HepG2 (cell line): Measurements from ENCODE around the gene ATP23. TPM values are rescaled to one million over a fixed set of nuclear protein-coding genes. Genes with fewer than 3 reads are reported as not detected.

ENCODE experiments used
- CSRNP1 ChIP-seq: sonication (generic); formaldehyde crosslinking; IDR thresholded peaks from 2 replicates; pipeline ENCODE4 v1.8.1; 2023; ENCODE audit warnings: mild to moderate bottlenecking, missing genetic modification reagents
- FLYWCH1 ChIP-seq: sonication (generic); formaldehyde crosslinking; IDR thresholded peaks from 2 replicates; pipeline ENCODE4 v1.8.1; 2023; ENCODE audit warnings: mild to moderate bottlenecking, missing genetic modification reagents
- GFI1 ChIP-seq: sonication (generic); formaldehyde crosslinking; IDR thresholded peaks from 2 replicates; pipeline ENCODE4 v1.5.0; 2020; ENCODE audit warnings: missing genetic modification reagents, mild to moderate bottlenecking, borderline replicate concordance
- GZF1 ChIP-seq: sonication (generic); formaldehyde crosslinking; IDR thresholded peaks from 2 replicates; pipeline ENCODE4 v1.5.1; 2020; ENCODE audit warnings: mild to moderate bottlenecking, missing genetic modification reagents
- HDAC2 ChIP-seq: sonication (generic); formaldehyde crosslinking; IDR thresholded peaks from 2 replicates; pipeline ENCODE4 v1.4.0; 2020; ENCODE audit warnings: missing genetic modification reagents
- HDAC6 ChIP-seq: fragments of 200-600 bp; sonication (generic); IDR thresholded peaks from 2 replicates; pipeline ENCODE4 v1.7.0; 2017; ENCODE audit warnings: mild to moderate bottlenecking, antibody characterized with exemption, low read length, low read depth
- MAF1 ChIP-seq: sonication (generic); formaldehyde crosslinking; IDR thresholded peaks from 2 replicates; pipeline ENCODE4 v1.5.0; 2020; ENCODE audit warnings: missing genetic modification reagents, borderline replicate concordance
- NR3C1 ChIP-seq: sonication (generic); formaldehyde crosslinking; IDR thresholded peaks from 2 replicates; pipeline ENCODE4 v1.4.0; 2020; ENCODE audit warnings: missing genetic modification reagents
- NRL ChIP-seq: sonication (generic); formaldehyde crosslinking; IDR thresholded peaks from 2 replicates; pipeline ENCODE4 v1.5.0; 2020; ENCODE audit warnings: missing genetic modification reagents, mild to moderate bottlenecking, moderate library complexity, borderline replicate concordance
- SCMH1 ChIP-seq: sonication (generic); formaldehyde crosslinking; IDR thresholded peaks from 2 replicates; pipeline ENCODE4 v1.9.0; 2021; ENCODE audit warnings: missing genetic modification reagents, mild to moderate bottlenecking, borderline replicate concordance
- TEF ChIP-seq: sonication (generic); formaldehyde crosslinking; IDR thresholded peaks from 2 replicates; pipeline ENCODE4 v1.5.0; 2020; ENCODE audit warnings: missing genetic modification reagents
- TSC22D2 ChIP-seq: sonication (generic); formaldehyde crosslinking; IDR thresholded peaks from 2 replicates; pipeline ENCODE4 v1.5.1; 2020; ENCODE audit warnings: missing genetic modification reagents, mild to moderate bottlenecking, borderline replicate concordance
- ZBTB34 ChIP-seq: sonication (generic); formaldehyde crosslinking; IDR thresholded peaks from 2 replicates; pipeline ENCODE4 v1.8.0; 2022; ENCODE audit warnings: mild to moderate bottlenecking, missing genetic modification reagents
- ZC3H4 ChIP-seq: sonication (generic); formaldehyde crosslinking; IDR thresholded peaks from 2 replicates; pipeline ENCODE4 v1.4.0; 2020; ENCODE audit warnings: missing genetic modification reagents, borderline replicate concordance
- ZKSCAN1 ChIP-seq: fragments of 150-350 bp; IDR thresholded peaks from 2 replicates; pipeline ENCODE4 v1.6.1; 2014; ENCODE audit warnings: low read length
- ZNF207 ChIP-seq: fragments of 450-650 bp; IDR thresholded peaks from 2 replicates; pipeline ENCODE4 v1.6.1; 2016; ENCODE audit warnings: antibody characterized with exemption, borderline replicate concordance
- ZNF251 ChIP-seq: sonication (generic); formaldehyde crosslinking; IDR thresholded peaks from 2 replicates; pipeline ENCODE4 v1.9.0; 2021; ENCODE audit warnings: mild to moderate bottlenecking, missing genetic modification reagents
- ZNF3 ChIP-seq: IDR thresholded peaks from 2 replicates; pipeline ENCODE4 v1.7.0; 2017; ENCODE audit warnings: inconsistent platforms
- ZNF337 ChIP-seq: sonication (generic); formaldehyde crosslinking; IDR thresholded peaks from 2 replicates; pipeline ENCODE4 v1.5.1; 2020; ENCODE audit warnings: missing genetic modification reagents, low read depth, mild to moderate bottlenecking, borderline replicate concordance
- ZNF549 ChIP-seq: sonication (generic); formaldehyde crosslinking; IDR thresholded peaks from 2 replicates; pipeline ENCODE4 v1.5.0; 2020; ENCODE audit warnings: missing genetic modification reagents
- ZNF557 ChIP-seq: sonication (generic); formaldehyde crosslinking; IDR thresholded peaks from 2 replicates; pipeline ENCODE4 v1.4.0; 2020; ENCODE audit warnings: missing genetic modification reagents
- ZNF564 ChIP-seq: sonication (generic); formaldehyde crosslinking; IDR thresholded peaks from 2 replicates; pipeline ENCODE4 v1.8.1; 2023; ENCODE audit warnings: mild to moderate bottlenecking, missing genetic modification reagents
- ZNF580 ChIP-seq: IDR thresholded peaks from 2 replicates; pipeline ENCODE4 v1.6.1; 2016; ENCODE audit warnings: low read depth, borderline replicate concordance
- ZSCAN20 ChIP-seq: sonication (generic); formaldehyde crosslinking; IDR thresholded peaks from 2 replicates; pipeline ENCODE4 v1.4.0; 2020; ENCODE audit warnings: missing genetic modification reagents, mild to moderate bottlenecking, borderline replicate concordance
- polyA plus RNA-seq, 8 experiments: library from polyadenylated mRNA; depleted of rRNA in 3 of 8; stranded (reverse) in 7 of 8; unstranded in 1 of 8; fragments of >200 nt; fragmentation: Illumina TruSeq in 4 of 8; extraction: Trizol in 4 of 8; gene quantifications; 2 replicates each; pipeline versions ENCODE4 v1.2.1 to v1.2.3, GENCODE V29; 2011 to 2016; ENCODE audit warnings: low read depth in 4 of 8, missing spikeins in 1 of 8, mixed read lengths in 1 of 8; ENCODE audit not compliant: insufficient read depth in 1 of 8
- total RNA-seq, 5 experiments: library from RNA; depleted of rRNA; stranded (reverse); fragments of >200 nt; fragmentation: Illumina TruSeq; extraction: Trizol; gene quantifications; 2 replicates each; pipeline ENCODE4 v1.2.3, GENCODE V29; 2016; ENCODE audit warnings: low read depth in 1 of 5
- TF ChIP-seq, protein P1 (sequence below): sonication (generic); formaldehyde crosslinking; IDR thresholded peaks from 2 replicates; pipeline ENCODE4 v1.4.0; 2020; ENCODE audit warnings: mild to moderate bottlenecking, missing genetic modification reagents

Gene ATP23
- total and polyA plus RNA-seq, 2 of the 13 experiments (the other 11 are each of a cell fraction or from before 2014, with no cell fraction given) = 12.1 to 14.7 TPM

GRCh38 chr12:57904848-57905811, 36.2 kb upstream of the ATP23 start (continued):
- TF ChIP-seq ZBTB34 (CRISPR knock-in tag) = no peak
- TF ChIP-seq TSC22D2 (CRISPR knock-in tag) = peak; percentile 69; the same call in 1 of the 2 replicates
- TF ChIP-seq ZNF549 (CRISPR knock-in tag) = no peak
- no peak for TF ChIP-seq GZF1 (CRISPR knock-in tag)
- TF ChIP-seq, protein P1, sequence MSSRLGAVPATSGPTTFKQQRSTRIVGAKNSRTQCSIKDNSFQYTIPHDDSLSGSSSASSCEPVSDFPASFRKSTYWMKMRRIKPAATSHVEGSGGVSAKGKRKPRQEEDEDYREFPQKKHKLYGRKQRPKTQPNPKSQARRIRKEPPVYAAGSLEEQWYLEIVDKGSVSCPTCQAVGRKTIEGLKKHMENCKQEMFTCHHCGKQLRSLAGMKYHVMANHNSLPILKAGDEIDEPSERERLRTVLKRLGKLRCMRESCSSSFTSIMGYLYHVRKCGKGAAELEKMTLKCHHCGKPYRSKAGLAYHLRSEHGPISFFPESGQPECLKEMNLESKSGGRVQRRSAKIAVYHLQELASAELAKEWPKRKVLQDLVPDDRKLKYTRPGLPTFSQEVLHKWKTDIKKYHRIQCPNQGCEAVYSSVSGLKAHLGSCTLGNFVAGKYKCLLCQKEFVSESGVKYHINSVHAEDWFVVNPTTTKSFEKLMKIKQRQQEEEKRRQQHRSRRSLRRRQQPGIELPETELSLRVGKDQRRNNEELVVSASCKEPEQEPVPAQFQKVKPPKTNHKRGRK (CRISPR knock-in tag) = no peak
- TF ChIP-seq ZKSCAN1 = no peak
- no peak for TF ChIP-seq ZNF3
- TF ChIP-seq ZC3H4 (CRISPR knock-in tag) = no peak
- no peak for TF ChIP-seq HDAC6
- no peak for TF ChIP-seq ZNF564 (CRISPR knock-in tag)
- TF ChIP-seq GFI1 (CRISPR knock-in tag) = 0 out of 2 replicates have a peak, but pooled peaks have one; percentile 43
- TF ChIP-seq ZNF337 (CRISPR knock-in tag) = no peak
- peak; percentile 53; the same call in 1 of the 2 replicates for TF ChIP-seq HDAC2
- TF ChIP-seq MAF1 (CRISPR knock-in tag) = no peak
- no peak for TF ChIP-seq ZNF251 (CRISPR knock-in tag)
- TF ChIP-seq ZSCAN20 (CRISPR knock-in tag) = no peak
- peak; percentile 70; the same call in 1 of the 2 replicates for TF ChIP-seq ZNF580 (CRISPR knock-in tag)
- no peak for TF ChIP-seq ZNF557
- TF ChIP-seq TEF = no peak
- no peak for TF ChIP-seq NRL (CRISPR knock-in tag)
- TF ChIP-seq SCMH1 = no peak
- no peak for TF ChIP-seq CSRNP1 (CRISPR knock-in tag)
- TF ChIP-seq ZNF207 = no peak
- TF ChIP-seq NR3C1 (CRISPR knock-in tag) = no peak
- no peak for TF ChIP-seq FLYWCH1
